NCI-H1694 treated with DMSO at 0.1 percent for 48 hours (cell line): ENCODE data around the gene PLXNC1.

Experiments
- DNase-seq: peaks from one replicate; lab custom pipeline; 2025; lab: John Stamatoyannopoulos, UW

Gene PLXNC1

DNA sequence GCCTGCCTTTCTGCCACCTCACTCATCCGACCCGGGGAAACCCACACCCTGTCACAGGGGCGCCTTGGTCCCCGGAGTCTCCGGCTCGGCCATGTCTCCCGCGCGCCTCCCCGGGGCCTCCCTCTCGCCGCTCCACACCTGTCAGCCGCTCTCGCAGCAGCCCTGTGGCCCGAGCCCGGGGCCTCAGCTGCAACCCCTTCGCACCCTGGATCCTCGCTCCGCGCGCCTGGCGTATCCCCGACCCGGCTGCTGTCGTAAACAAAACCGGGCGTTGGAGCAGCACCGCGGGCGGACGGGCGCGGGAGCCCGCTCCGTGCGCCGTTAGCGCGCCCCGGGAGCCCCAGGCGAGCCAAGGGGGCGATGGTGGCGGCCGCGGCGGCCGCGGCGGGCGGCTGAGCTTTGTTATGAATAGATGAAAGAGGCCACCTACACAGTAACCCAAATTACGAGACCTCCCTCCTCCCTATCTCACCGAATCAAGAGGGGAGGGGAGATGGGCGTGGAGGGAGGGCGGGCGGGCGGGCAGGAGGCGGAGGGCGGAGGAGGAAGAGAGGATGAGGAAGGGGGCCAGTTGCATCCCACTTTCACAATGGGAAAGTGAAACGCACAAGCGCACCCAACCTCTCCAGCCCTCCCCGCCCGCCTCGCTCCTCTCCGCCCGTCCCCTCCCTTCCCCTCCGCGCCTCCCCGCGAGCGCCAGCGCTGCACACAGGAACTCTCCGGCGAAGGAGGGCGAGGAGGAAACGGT lies at the start of gene PLXNC1:
Gene PLXNC1 (plus strand): TSS at position 587 of the 748 bp plus-strand sequence. CDS start 395 bp downstream, outside the sequence.
- no peak for DNase-seq

DNA sequence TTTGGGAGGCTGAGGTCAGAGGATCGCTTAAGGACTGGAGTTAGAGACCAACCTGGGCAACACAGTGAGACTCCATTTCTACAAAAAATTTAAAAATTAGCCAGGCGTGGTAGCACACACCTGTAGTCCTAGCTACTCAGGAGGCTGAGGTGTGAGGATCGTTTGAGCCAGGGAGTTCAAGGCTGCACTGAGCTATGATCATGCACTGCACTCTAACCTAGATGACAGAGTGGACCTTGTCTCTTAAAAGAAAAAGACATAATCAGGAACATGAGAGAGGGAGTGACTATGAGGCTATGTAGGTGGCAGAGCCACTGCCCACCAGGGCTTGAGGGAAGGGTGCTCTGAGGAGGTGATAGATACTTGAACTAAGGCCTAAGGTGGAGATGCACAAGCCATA lies 49.2 kb upstream of the PLXNC1 start:
- DNase-seq: no peak

DNA sequence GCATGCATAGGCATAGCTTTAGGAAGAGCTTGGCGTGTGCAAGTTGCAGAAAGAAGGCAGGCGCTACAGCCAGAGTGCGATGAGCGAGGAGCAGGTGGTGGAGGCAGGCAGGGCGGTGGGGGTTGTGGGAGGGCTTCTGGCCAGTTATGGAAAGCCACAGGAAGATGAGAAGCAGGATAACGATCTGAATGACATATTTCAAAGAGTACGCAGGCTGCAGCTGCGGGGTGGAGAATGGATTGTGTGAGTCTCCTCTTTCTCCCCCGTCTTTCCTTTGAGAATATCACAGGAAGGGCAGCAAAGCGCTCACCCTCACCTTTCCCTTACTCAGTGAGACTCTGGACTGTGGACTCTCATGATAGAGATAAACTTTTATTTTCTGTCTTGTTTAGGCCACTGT lies 48.7 kb upstream of the PLXNC1 start:
- DNase-seq: no peak

GRCh38 chr12:94100211-94100627 lies 48.2 kb upstream of the PLXNC1 start:
- DNase-seq: no peak

- peak; percentile 71 for DNase-seq
Measured at GRCh38 chr12:94100990-94101737, 47.2 kb upstream of the PLXNC1 start.

GRCh38 chr12:94101738-94102660 lies 46.4 kb upstream of the PLXNC1 start:
- DNase-seq: peak; percentile 82

DNA sequence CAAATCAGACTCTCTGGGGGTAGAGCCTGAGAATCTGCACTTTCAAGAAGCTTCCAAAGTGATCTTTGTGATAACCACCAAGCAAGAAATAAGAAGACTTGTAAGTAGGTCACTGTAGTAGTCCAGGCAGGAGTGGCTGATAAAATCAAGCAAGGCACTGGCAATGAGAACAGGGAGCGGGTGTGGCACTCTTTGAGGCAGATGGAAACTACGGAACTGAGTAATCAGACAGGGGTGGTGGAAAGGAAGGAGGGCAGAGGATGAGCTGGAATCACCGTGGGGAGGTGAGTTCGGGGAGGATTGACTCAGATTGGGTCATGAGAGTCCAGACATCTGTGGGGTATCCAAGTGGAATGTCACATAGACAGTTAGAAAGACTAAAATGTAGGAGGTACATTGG lies 44.4 kb upstream of the PLXNC1 start:
- no peak for DNase-seq

DNA sequence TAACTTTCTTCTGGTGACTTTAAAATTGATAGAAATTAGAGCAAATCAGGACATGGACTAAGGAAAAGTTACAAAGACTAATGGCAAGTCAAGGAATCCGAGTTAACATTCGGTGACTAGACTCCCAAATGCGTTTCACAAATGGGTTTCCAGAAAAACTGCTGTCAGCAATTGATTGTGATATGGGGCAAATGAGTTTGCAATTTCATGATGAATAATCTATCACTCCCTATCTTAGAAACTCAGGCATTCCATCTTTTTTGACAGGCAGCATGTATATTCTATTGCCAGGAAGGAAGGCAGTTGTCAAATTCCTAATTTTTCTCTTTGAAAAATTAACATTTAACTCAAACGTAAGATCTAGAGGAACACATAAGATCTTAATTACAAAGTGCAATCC lies 40.5 kb upstream of the PLXNC1 start:
- no peak for DNase-seq

GRCh38 chr12:94109160-94109559 lies 39.2 kb upstream of the PLXNC1 start:
- no peak for DNase-seq

GRCh38 chr12:94110258-94110657 lies 38.1 kb upstream of the PLXNC1 start:
- no peak for DNase-seq

DNA sequence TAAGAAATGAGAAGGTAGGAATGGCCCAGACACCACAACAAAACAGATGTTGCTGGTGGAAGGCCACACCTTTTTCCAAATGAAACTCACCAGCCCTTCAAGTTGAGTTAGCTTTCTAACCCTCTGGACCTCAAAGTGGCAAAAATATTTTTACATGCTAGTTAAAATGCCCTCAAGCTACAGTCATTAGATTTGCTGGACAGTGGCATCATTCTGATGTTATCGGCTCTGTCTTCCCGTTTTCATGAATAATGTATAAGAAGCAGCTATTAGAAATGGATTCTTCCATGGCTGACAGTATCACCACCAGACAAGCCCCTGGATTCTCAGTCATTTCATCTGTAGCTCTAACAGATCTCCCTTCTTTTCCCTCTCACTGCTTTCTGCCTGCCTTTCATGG lies 37.1 kb upstream of the PLXNC1 start:
- no peak for DNase-seq

GRCh38 chr12:94112121-94112520 lies 36.3 kb upstream of the PLXNC1 start:
- no peak for DNase-seq

DNA sequence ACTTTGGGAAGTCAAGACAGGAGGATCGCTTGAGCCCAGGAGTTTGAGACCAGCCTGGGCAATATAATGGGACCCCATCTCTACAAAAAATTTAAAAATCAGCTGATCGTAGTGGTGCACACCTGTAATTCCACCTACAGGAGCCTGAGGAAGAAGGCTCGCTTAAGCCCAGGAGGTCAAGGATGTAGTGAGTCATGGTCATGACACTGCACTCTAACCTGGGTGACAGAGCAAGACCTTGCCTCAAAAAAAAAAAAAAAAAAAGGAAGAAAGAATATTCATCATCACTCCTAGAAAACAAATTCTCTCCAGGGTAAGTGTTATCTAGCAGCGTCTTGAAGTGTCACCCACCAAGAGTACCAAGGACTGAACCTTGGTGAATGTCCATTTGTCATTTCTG lies 34.2 kb upstream of the PLXNC1 start:
- DNase-seq: no peak

- no peak for DNase-seq
Measured at GRCh38 chr12:94116191-94116590, 32.2 kb upstream of the PLXNC1 start.

- DNase-seq: no peak
Measured at GRCh38 chr12:94121886-94122285, 26.5 kb upstream of the PLXNC1 start.

GRCh38 chr12:94122591-94122990 lies 25.8 kb upstream of the PLXNC1 start:
- DNase-seq: no peak

DNA sequence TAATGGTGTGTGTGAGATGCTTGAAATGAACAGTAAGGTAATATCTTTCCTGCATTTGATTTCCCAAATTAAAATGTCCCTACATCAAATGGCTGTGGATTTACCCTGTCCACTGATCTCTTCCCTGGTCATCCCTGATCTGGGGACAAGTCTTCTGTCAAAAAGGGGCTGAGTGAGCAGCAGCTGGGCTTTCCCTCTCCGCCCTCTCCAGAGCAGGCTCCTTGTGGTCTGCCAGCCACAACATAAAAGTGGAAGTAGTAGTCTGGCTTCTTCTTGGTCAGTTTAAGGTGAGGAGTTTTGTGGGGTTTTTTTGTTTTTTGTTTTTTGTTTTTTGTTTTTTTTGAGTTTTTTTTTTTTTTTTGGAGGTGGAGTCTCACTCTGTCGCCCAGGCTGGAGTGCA lies 25.2 kb upstream of the PLXNC1 start:
- DNase-seq: no peak

- no peak for DNase-seq
Measured at GRCh38 chr12:94126067-94126466, 22.3 kb upstream of the PLXNC1 start.

DNA sequence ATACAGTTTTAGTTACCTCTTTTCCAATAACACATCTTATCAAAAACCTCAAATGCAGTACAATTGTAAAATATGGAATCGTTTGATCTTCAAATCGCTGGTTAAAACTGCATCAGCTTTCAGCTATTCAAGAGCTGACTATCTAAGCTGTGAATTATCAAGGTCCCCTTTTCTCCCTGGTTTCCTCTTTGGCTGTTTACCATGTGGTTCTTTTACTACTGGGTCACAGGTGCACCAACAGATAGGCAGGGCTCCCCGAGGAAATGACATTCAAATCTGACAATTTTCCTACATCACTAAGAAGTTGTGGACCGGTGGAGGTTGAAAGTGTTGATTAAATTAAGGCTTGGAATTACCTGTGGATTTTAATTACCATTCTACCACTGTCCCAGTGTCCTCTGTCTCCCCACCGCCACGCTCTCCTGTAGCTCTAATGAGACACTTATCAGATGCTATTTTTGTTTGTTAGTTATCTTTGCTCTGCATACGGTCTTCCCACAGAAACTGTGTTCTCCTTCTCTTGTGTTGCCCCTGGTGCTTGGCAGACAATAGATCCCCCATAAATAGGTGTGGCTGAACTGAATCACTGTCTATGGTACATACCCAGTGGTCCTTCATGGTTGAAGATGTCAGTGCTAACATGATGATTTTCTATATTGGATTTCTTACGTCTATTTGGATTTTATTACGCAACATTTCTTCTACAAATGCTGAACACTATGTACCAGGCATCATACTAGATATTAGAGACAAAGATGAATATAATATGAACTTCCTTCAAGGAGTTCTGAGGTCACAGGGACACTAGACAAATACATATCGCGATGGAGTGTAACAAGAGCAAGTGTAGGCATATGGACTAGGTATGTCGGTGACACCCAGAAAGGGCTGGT lies 20.9 kb upstream of the PLXNC1 start:
- no peak for DNase-seq

DNA sequence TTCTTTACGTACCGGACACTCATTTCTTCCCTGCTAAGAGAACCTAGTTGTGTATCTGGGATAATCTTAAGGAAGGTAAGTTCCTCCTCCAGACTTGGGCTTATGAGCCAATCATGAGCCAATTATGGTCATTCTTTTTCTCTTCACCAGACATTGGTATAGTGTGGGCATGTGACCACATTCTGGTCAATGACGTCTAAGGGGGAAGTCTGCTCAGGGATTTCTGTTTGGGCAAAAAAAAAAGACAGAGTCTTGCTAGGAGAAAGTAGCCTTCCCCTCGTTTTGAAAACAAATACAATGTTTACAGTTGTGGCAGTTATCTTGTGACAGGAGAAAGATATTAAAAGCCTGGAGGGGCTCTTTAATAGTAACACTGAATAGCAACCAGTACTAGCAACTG lies 20.1 kb upstream of the PLXNC1 start:
- DNase-seq: no peak
